A549 (cell line): ENCODE results near the gene NOP9. TPM values are rescaled to one million over a fixed set of nuclear protein-coding genes. Genes with fewer than 3 reads are reported as not detected.

Experiments
- ATAC-seq, 2 experiments: fragments of 200-7000 bp in 1 of 2; fragments of >200 bp in 1 of 2; cut with Nextera tagmentation in 1 of 2; cut with Tn5 transposase in 1 of 2; 3 replicates each; pipeline versions ENCODE4 v1.8.0 to v1.9.1; 2018 to 2020; ENCODE audit warnings: mild to moderate bottlenecking in 1 of 2, moderate library complexity in 1 of 2
- CTCF ChIA-PET: fragments of 300-600 bp; sonication (Branson Sonifier 250); formaldehyde crosslinking; extraction: SDS; loops from one replicate; lab custom pipeline; 2021; ENCODE audit warnings: antibody characterized with exemption, inconsistent platforms; lab: Yijun Ruan, JAX
- POLR2A ChIA-PET: fragments of 350-600 bp; formaldehyde crosslinking; extraction: SDS; loops from one replicate; lab custom pipeline; 2021; ENCODE audit warnings: antibody characterized with exemption, inconsistent platforms; lab: Yijun Ruan, JAX
- DNase-seq, 2 experiments: peaks; one replicate each; pipeline versions ENCODE4 v3.0.0 to v3.0.0-alpha.2; 2011 to 2016; ENCODE audit warnings: low read depth in 1 of 2, low spot score in 1 of 2
- FAIRE-seq: peaks from 2 replicates; lab custom pipeline; 2011; peaks lifted over from hg19 to GRCh38; lab: Jason Lieb, UNC
- H3K27ac ChIP-seq, 2 experiments: fragments of >200 bp; sonication (Bioruptor Twin); formaldehyde crosslinking; 3 replicates each; pipeline ENCODE4 v1.5.1; 2016 to 2017
- H3K4me1 ChIP-seq: fragments of >200 bp; sonication (Bioruptor Twin); formaldehyde crosslinking; 3 replicates; pipeline ENCODE4 v1.6.1; 2016
- H3K4me2 ChIP-seq: fragments of >200 bp; sonication (Bioruptor Twin); formaldehyde crosslinking; 3 replicates; pipeline ENCODE4 v1.6.1; 2016
- H3K4me3 ChIP-seq: fragments of >200 bp; sonication (Bioruptor Twin); formaldehyde crosslinking; 3 replicates; pipeline ENCODE4 v1.5.1; 2016
- H3K9me3 ChIP-seq: fragments of >200 bp; sonication (Bioruptor Twin); formaldehyde crosslinking; 3 replicates; pipeline ENCODE4 v1.6.1; 2016
- BHLHE40 ChIP-seq: IDR thresholded peaks from 2 replicates; pipeline ENCODE4 v1.6.1; 2012; ENCODE audit warnings: low read depth, low read length, inconsistent platforms
- CBX2 ChIP-seq: fragments of 200-600 bp; sonication (generic); IDR thresholded peaks from 2 replicates; pipeline ENCODE4 v1.6.1; 2016; ENCODE audit warnings: low read depth, mild to moderate bottlenecking, borderline replicate concordance
- CBX8 ChIP-seq: fragments of 200-600 bp; sonication (generic); IDR thresholded peaks from 2 replicates; pipeline ENCODE4 v1.6.1; 2016
- CEBPB ChIP-seq, 2 experiments: fragments of >200 bp in 1 of 2; sonication (Bioruptor Twin) in 1 of 2; formaldehyde crosslinking in 1 of 2; IDR thresholded peaks; 2 replicates each; pipeline ENCODE4 v1.6.1; 2012 to 2016
- CHD4 ChIP-seq: fragments of 200-600 bp; sonication (generic); IDR thresholded peaks from 2 replicates; pipeline ENCODE4 v1.6.1; 2016; ENCODE audit warnings: antibody characterized with exemption, mild to moderate bottlenecking, borderline replicate concordance
- EHF ChIP-seq: fragments of 250-450 bp; sonication (Bioruptor Pico); IDR thresholded peaks from 2 replicates; pipeline ENCODE4 v1.5.0; 2020; ENCODE audit warnings: mild to moderate bottlenecking
- EHMT2 ChIP-seq: fragments of 200-600 bp; sonication (generic); IDR thresholded peaks from 2 replicates; pipeline ENCODE4 v1.6.1; 2016; ENCODE audit warnings: antibody characterized with exemption, low read depth, mild to moderate bottlenecking, moderate library complexity
- EP300 ChIP-seq, 2 experiments: fragments of >200 bp; sonication (Bioruptor Twin); formaldehyde crosslinking; IDR thresholded peaks; 2 replicates in 1 of 2; 3 replicates in 1 of 2; pipeline ENCODE4 v1.6.1; 2016 to 2017
- ESRRA ChIP-seq: fragments of 150-350 bp; IDR thresholded peaks from 2 replicates; pipeline ENCODE4 v1.6.1; 2014; ENCODE audit warnings: mild to moderate bottlenecking, low read length, borderline replicate concordance
- FOSL2 ChIP-seq, 2 experiments: fragments of 450-650 bp in 1 of 2; fragments of >200 bp in 1 of 2; sonication (Bioruptor Twin) in 1 of 2; formaldehyde crosslinking; IDR thresholded peaks; 2 replicates each; pipeline versions ENCODE4 v1.5.0 to v1.6.1; 2016 to 2020; ENCODE audit warnings: mild to moderate bottlenecking in 1 of 2, moderate library complexity in 1 of 2
- HDAC2 ChIP-seq: fragments of 200-600 bp; sonication (generic); IDR thresholded peaks from 2 replicates; pipeline ENCODE4 v1.6.1; 2016
- HEYL ChIP-seq: fragments of 250-450 bp; sonication (Bioruptor Pico); IDR thresholded peaks from 2 replicates; pipeline ENCODE4 v1.8.0; 2021; ENCODE audit warnings: mild to moderate bottlenecking, moderate library complexity
- HOXA7 ChIP-seq: fragments of 250-450 bp; sonication (Bioruptor Pico); IDR thresholded peaks from 2 replicates; pipeline ENCODE4 v1.5.0; 2020; ENCODE audit warnings: mild to moderate bottlenecking, moderate library complexity
- JUN ChIP-seq, 2 experiments: fragments of >200 bp; sonication (Bioruptor Twin); formaldehyde crosslinking; IDR thresholded peaks; 2 replicates in 1 of 2; 3 replicates in 1 of 2; pipeline ENCODE4 v1.6.1; 2016 to 2017
- KDM5A ChIP-seq: fragments of 200-600 bp; sonication (generic); IDR thresholded peaks from 2 replicates; pipeline ENCODE4 v1.6.1; 2016; ENCODE audit warnings: antibody characterized with exemption, mild to moderate bottlenecking
- MAFK ChIP-seq: fragments of 450-650 bp; IDR thresholded peaks from 2 replicates; pipeline ENCODE4 v1.6.1; 2014; ENCODE audit not compliant: partially characterized antibody
- MAZ ChIP-seq: fragments of 150-350 bp; IDR thresholded peaks from 2 replicates; pipeline ENCODE4 v1.6.1; 2014; ENCODE audit warnings: antibody characterized with exemption, low read depth, low read length, borderline replicate concordance
- MYC ChIP-seq: IDR thresholded peaks from 2 replicates; pipeline ENCODE4 v1.6.1; 2012; ENCODE audit warnings: mild to moderate bottlenecking, inconsistent platforms, low read length, improper control_type of control experiment, borderline replicate concordance
- NR3C1 ChIP-seq: fragments of >200 bp; sonication (Bioruptor Twin); formaldehyde crosslinking; IDR thresholded peaks from 3 replicates; pipeline ENCODE4 v1.6.1; 2017
- PHF8 ChIP-seq: fragments of 200-600 bp; sonication (generic); IDR thresholded peaks from 2 replicates; pipeline ENCODE4 v1.6.1; 2016; ENCODE audit warnings: low read depth, mild to moderate bottlenecking, antibody characterized with exemption, moderate library complexity, borderline replicate concordance
- POLR2A ChIP-seq: IDR thresholded peaks from 2 replicates; pipeline ENCODE4 v1.6.1; 2012; ENCODE audit warnings: mild to moderate bottlenecking, low read length
- RCOR1 ChIP-seq: fragments of 150-350 bp; IDR thresholded peaks from 2 replicates; pipeline ENCODE4 v1.6.1; 2014; ENCODE audit warnings: antibody characterized with exemption, low read length, low read depth
- SREBF2 ChIP-seq: fragments of 450-650 bp; IDR thresholded peaks from 2 replicates; pipeline ENCODE4 v1.6.1; 2014; ENCODE audit warnings: mild to moderate bottlenecking, moderate library complexity
- TFCP2L1 ChIP-seq: fragments of 250-450 bp; sonication (Bioruptor Pico); IDR thresholded peaks from 2 replicates; pipeline ENCODE4 v1.5.0; 2021; ENCODE audit warnings: mild to moderate bottlenecking
- TP53 ChIP-seq: fragments of 250-450 bp; sonication (Bioruptor Pico); IDR thresholded peaks from 2 replicates; pipeline ENCODE4 v1.5.0; 2021; ENCODE audit warnings: mild to moderate bottlenecking, moderate library complexity
- WGBS: methylation state at CpG from one replicate; pipeline ENCODE4 v1.1.6; 2017; ENCODE audit errors: missing lambda C conversion rate; 5-methylcytosine and 5-hydroxymethylcytosine counted together
- polyA plus RNA-seq, 4 experiments: library from polyadenylated mRNA; depleted of rRNA in 3 of 4; stranded (reverse); fragments of >200 nt; fragmentation: RNase III in 1 of 4; extraction: RNeasy Plus Mini Kit Qiagen cat#74134 plus additional on column Dnase treatment in 1 of 4; gene quantifications; 2 replicates in 3 of 4; 3 replicates in 1 of 4; pipeline ENCODE4 v1.2.3, GENCODE V29; 2011 to 2017
- TF ChIP-seq, protein P1 (sequence below): fragments of 150-350 bp; IDR thresholded peaks from 2 replicates; pipeline ENCODE4 v1.6.1; 2014; ENCODE audit warnings: low read depth, mild to moderate bottlenecking, low read length
- TF ChIP-seq, protein P2 (sequence below): fragments of 450-650 bp; IDR thresholded peaks from 2 replicates; pipeline ENCODE4 v1.6.1; 2014; ENCODE audit warnings: antibody characterized with exemption
- TF ChIP-seq, protein P3 (sequence below): fragments of >200 bp; sonication (Bioruptor Twin); formaldehyde crosslinking; IDR thresholded peaks from 3 replicates; pipeline ENCODE4 v1.5.1; 2016
- TF ChIP-seq, protein P4 (sequence below): IDR thresholded peaks from 2 replicates; pipeline ENCODE4 v1.6.1; 2012; ENCODE audit warnings: low read depth, borderline replicate concordance
- TF ChIP-seq, protein P5 (sequence below): fragments of >200 bp; sonication (Bioruptor Twin); formaldehyde crosslinking; IDR thresholded peaks from 3 replicates; pipeline ENCODE4 v1.6.1; 2016

Gene NOP9
- polyA plus RNA-seq, 2 of the 4 experiments (the other 2 are of a cell fraction): 16.5 to 24.5 TPM

DNA sequence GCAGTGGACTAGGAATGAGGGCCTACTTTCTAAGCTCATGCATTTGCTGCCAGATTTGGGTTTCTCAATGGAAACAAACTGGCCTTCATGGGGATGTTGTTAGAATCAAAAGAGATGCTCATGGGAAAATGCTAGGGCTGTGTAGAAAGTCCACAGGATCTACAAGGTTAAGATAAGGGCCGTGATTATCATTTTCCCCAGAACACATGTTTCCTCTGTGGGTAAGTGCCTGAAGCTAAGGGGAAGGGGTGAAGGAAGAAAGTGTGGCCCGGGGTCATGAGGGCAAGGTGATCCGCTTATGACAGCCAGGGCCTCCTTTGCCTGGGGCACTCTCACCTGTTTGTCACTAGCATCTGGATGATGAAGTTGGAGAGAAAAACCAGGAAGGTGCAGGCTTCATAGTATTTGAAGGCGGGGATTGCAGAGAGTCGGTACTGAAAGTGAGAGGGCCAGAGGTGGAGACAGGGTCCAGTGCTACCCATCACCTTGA lies 25.4 kb downstream of the NOP9 start (continued):
- TF ChIP-seq KDM5A: no peak
- no peak for TF ChIP-seq PHF8
- TF ChIP-seq, protein P1, sequence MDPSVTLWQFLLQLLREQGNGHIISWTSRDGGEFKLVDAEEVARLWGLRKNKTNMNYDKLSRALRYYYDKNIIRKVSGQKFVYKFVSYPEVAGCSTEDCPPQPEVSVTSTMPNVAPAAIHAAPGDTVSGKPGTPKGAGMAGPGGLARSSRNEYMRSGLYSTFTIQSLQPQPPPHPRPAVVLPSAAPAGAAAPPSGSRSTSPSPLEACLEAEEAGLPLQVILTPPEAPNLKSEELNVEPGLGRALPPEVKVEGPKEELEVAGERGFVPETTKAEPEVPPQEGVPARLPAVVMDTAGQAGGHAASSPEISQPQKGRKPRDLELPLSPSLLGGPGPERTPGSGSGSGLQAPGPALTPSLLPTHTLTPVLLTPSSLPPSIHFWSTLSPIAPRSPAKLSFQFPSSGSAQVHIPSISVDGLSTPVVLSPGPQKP: no peak
- no peak for TF ChIP-seq POLR2A
- TF ChIP-seq, protein P2, sequence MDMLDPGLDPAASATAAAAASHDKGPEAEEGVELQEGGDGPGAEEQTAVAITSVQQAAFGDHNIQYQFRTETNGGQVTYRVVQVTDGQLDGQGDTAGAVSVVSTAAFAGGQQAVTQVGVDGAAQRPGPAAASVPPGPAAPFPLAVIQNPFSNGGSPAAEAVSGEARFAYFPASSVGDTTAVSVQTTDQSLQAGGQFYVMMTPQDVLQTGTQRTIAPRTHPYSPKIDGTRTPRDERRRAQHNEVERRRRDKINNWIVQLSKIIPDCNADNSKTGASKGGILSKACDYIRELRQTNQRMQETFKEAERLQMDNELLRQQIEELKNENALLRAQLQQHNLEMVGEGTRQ: no peak
- TF ChIP-seq TP53: no peak
- no peak for TF ChIP-seq SREBF2

DNA sequence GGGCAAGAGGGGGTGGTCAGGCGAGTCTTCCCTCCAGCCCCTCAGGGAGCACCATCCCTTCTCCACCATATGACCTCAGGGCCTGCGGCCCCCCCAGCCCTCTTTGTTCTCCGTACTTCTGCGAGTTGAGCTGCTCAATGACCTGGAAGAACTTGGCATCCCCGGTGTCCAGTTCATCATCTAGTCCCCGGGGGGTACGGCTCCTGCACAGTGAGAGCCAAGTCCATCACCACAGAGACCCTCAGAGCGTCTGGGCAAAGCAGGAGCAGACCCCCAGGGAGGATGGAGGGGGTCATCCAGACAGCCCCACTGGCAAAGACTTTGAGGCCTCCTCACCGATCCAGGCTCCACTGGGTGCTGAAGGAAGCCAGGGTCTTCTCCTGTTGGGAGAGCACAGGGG lies 26.3 kb downstream of the NOP9 start:
- no peak overlapping the region for H3K4me3 ChIP-seq
- no peaks in the 10 kb centered on the region for H3K9me3 ChIP-seq
- 44% methylated on average over 7 of the region's 9 CpGs for WGBS
- FAIRE-seq: no peak
- TF ChIP-seq CBX8: no peak
- TF ChIP-seq CHD4: no peak
- no peak for TF ChIP-seq MYC
- TF ChIP-seq HOXA7 (CRISPR knock-in tag): no peak
- no peak for TF ChIP-seq HEYL (CRISPR knock-in tag)
- TF ChIP-seq MAFK: no peak
- TF ChIP-seq EHMT2: no peak
- TF ChIP-seq SREBF2: no peak
- TF ChIP-seq, protein P3, sequence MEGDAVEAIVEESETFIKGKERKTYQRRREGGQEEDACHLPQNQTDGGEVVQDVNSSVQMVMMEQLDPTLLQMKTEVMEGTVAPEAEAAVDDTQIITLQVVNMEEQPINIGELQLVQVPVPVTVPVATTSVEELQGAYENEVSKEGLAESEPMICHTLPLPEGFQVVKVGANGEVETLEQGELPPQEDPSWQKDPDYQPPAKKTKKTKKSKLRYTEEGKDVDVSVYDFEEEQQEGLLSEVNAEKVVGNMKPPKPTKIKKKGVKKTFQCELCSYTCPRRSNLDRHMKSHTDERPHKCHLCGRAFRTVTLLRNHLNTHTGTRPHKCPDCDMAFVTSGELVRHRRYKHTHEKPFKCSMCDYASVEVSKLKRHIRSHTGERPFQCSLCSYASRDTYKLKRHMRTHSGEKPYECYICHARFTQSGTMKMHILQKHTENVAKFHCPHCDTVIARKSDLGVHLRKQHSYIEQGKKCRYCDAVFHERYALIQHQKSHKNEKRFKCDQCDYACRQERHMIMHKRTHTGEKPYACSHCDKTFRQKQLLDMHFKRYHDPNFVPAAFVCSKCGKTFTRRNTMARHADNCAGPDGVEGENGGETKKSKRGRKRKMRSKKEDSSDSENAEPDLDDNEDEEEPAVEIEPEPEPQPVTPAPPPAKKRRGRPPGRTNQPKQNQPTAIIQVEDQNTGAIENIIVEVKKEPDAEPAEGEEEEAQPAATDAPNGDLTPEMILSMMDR: no peak
- TF ChIP-seq FOSL2 (IDR thresholded peaks at IDR 0.05): no peak
- TF ChIP-seq FOSL2 (CRISPR knock-in tag; IDR thresholded peaks at IDR 0.05): no peak
- DNase-seq: no peak
- POLR2A ChIA-PET: interaction anchor here (1.5 kb wide), 1 partner anchor 83 kb away, joined by 3 read pairs; the partner anchor contains the start of gene TINF2
- no peak overlapping the region for H3K4me2 ChIP-seq
- no peak for ATAC-seq
- H3K4me1 ChIP-seq: no peaks in the 10 kb centered on the region
- CTCF ChIA-PET: interaction anchor here (1.4 to 46.6 kb wide), 7 partner anchors 10 to 115 kb away, joined by 3 to 1142 read pairs (median 14); partner anchors contain the start of genes CBLN3, CIDEB, KHNYN and LTB4R
- H3K27ac ChIP-seq: no peak overlapping the region

DNA sequence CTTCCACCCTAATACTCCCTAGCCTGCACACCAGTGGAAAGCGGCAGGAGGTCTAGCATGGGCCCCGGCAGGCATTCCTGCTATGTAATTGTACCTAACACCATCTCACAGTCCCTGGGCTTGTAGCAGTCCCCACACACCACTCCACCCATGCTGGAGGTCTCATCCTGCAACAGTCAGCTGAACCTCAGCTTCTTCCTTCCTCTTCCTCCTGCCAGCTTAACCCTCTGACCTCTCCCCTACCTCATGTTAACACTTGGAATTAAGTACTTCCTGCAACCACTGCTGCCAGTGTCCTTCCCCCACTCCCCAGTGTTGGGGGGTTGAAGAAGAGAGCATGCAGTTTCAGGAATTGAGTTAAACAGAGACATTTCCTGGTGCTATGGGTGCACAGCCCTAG lies 27.7 kb downstream of the NOP9 start:
- FAIRE-seq: no peak
- DNase-seq: no peak
- H3K27ac ChIP-seq: no peak overlapping the region
- no peak for ATAC-seq
- H3K4me2 ChIP-seq: no peak overlapping the region
- TF ChIP-seq TFCP2L1 (no peak), RCOR1 (no peak), CHD4 (no peak), CEBPB (IDR thresholded peaks at IDR 0.05) (no peak), EHF (CRISPR knock-in tag) (no peak), SREBF2 (no peak), TP53 (no peak), HDAC2 (no peak), ESRRA (no peak), BHLHE40 (no peak), JUN (IDR thresholded peaks at IDR 0.05) (no peak), CBX2 (no peak), MAZ (no peak), EP300 (IDR thresholded peaks at IDR 0.05) (no peak), NR3C1 (no peak), MAFK (no peak)
- TF ChIP-seq, protein P4, sequence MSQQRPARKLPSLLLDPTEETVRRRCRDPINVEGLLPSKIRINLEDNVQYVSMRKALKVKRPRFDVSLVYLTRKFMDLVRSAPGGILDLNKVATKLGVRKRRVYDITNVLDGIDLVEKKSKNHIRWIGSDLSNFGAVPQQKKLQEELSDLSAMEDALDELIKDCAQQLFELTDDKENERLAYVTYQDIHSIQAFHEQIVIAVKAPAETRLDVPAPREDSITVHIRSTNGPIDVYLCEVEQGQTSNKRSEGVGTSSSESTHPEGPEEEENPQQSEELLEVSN: no peak
- TF ChIP-seq, protein P5, sequence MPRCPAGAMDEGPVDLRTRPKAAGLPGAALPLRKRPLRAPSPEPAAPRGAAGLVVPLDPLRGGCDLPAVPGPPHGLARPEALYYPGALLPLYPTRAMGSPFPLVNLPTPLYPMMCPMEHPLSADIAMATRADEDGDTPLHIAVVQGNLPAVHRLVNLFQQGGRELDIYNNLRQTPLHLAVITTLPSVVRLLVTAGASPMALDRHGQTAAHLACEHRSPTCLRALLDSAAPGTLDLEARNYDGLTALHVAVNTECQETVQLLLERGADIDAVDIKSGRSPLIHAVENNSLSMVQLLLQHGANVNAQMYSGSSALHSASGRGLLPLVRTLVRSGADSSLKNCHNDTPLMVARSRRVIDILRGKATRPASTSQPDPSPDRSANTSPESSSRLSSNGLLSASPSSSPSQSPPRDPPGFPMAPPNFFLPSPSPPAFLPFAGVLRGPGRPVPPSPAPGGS: no peak
- TF ChIP-seq, protein P2: no peak
- H3K4me3 ChIP-seq: no peak overlapping the region
- WGBS: 38% methylated on average over 2 of the region's 2 CpGs
- ChIA-PET CTCF (interaction anchor here (0.6 to 46.6 kb wide), 22 partner anchors 9 to 116 kb away, joined by 3 to 1142 read pairs (median 4); partner anchors contain the start of genes CBLN3, CIDEB, KHNYN and LTB4R), POLR2A (interaction anchor here (0.9 kb wide), 1 partner anchor 109 kb away, joined by 4 read pairs; no protein-coding TSS in a partner anchor)
- H3K4me1 ChIP-seq: peaks cover under 1% of the 10 kb centered on the region; the same call in 1 of the 3 replicates
- no peaks in the 10 kb centered on the region for H3K9me3 ChIP-seq
